Embryonic facial prominence (tissue), 1 donor: Measurements from ENCODE around the gene MRPL36.
"Not testable (repeated sequence)": the region's sequence is repeated elsewhere in the genome, so short reads cannot be mapped to it uniquely, and the experiment has no call there.

ENCODE experiments used
- DNase-seq: peaks from one replicate; pipeline ENCODE4 v3.0.0-alpha.2; 2016; ENCODE audit errors: extremely low spot score

MRPL36 gene

GRCh38 chr5:1832511-1833250 is 33.0 kb upstream of the MRPL36 start:
- no peak for DNase-seq

- DNase-seq = no peak
Measured at GRCh38 chr5:1831677-1832313, 32.2 kb upstream of the MRPL36 start.

GRCh38 chr5:1831257-1831656 is 31.6 kb upstream of the MRPL36 start:
- no peak for DNase-seq

GRCh38 chr5:1830571-1831228 is 31.1 kb upstream of the MRPL36 start:
- DNase-seq = no peak

GRCh38 chr5:1827886-1828397 is 28.3 kb upstream of the MRPL36 start:
- DNase-seq = no peak

GRCh38 chr5:1827025-1827885 is 27.6 kb upstream of the MRPL36 start:
- no peak for DNase-seq

- DNase-seq = no peak
Measured at GRCh38 chr5:1826235-1826980, 26.8 kb upstream of the MRPL36 start.

GRCh38 chr5:1824903-1825841 is 25.5 kb upstream of the MRPL36 start:
- no peak for DNase-seq

GRCh38 chr5:1824109-1824821 is 24.6 kb upstream of the MRPL36 start:
- DNase-seq = no peak

GRCh38 chr5:1823381-1824034 is 23.9 kb upstream of the MRPL36 start:
- no peak for DNase-seq

- DNase-seq = no peak
Measured at GRCh38 chr5:1821862-1822261, 22.2 kb upstream of the MRPL36 start.

GRCh38 chr5:1820926-1821325 is 21.3 kb upstream of the MRPL36 start:
- DNase-seq = no peak

GRCh38 chr5:1820381-1820780 is 20.7 kb upstream of the MRPL36 start:
- DNase-seq = no peak

- no peak for DNase-seq
Measured at GRCh38 chr5:1819458-1819857, 19.8 kb upstream of the MRPL36 start.

GRCh38 chr5:1818784-1819183 is 19.1 kb upstream of the MRPL36 start:
- DNase-seq = no peak

GRCh38 chr5:1817261-1818043 is 17.8 kb upstream of the MRPL36 start:
- no peak for DNase-seq

- not testable (repeated sequence) for DNase-seq
Measured at GRCh38 chr5:1816495-1817089, 17.0 kb upstream of the MRPL36 start.

- DNase-seq = no peak
Measured at GRCh38 chr5:1815881-1816292, 16.2 kb upstream of the MRPL36 start.
